ENCODE data around the gene WWOX.

WWOX gene

GRCh38 chr16:79003026-79003609 is 903.7 kb downstream of the WWOX start:
- Histone ChIP-seq H3K4me2 (ENCODE audit: insufficient read depth, low read length) (no peak overlapping the region), H3K27me3 (ENCODE audit: insufficient read depth, low read length, poor library complexity) (no peaks in the 10 kb centered on the region), H3K27ac (ENCODE audit: low read length) (no peak overlapping the region), H3K4me1 (ENCODE audit: insufficient read depth, low read length) (no peaks in the 10 kb centered on the region), H2AFZ (ENCODE audit: low read depth, low read length) (no peak overlapping the region), H3K9me3 (ENCODE audit: insufficient read depth, low read length, severe bottlenecking) (no peaks in the 10 kb centered on the region), H4K20me1 (ENCODE audit: insufficient read depth, low read length) (no peaks in the 10 kb centered on the region), H3K36me3 (ENCODE audit: insufficient read depth, low read length) (no peaks in the 10 kb centered on the region), H3K79me2 (ENCODE audit: insufficient read depth, low read length) (no peaks in the 10 kb centered on the region), H3K4me3 (ENCODE audit: low read depth in 1 of 2, low read length in 2 of 2) (no peak overlapping the region), H3K9ac (ENCODE audit: low read depth, low read length) (no peak overlapping the region)
- DNase-seq (no peak), ATAC-seq (ENCODE audit: insufficient read depth, low read depth) (no peak)
- no peak for TF ChIP-seq EZH2 (IDR thresholded peaks at IDR 0.05; ENCODE audit: borderline replicate concordance, low read depth, low read length, severe bottlenecking)
- TF ChIP-seq CTCF (IDR thresholded peaks at IDR 0.05; ENCODE audit: borderline replicate concordance, extremely low read depth, low read length, poor library complexity, severe bottlenecking): no peak

DNA sequence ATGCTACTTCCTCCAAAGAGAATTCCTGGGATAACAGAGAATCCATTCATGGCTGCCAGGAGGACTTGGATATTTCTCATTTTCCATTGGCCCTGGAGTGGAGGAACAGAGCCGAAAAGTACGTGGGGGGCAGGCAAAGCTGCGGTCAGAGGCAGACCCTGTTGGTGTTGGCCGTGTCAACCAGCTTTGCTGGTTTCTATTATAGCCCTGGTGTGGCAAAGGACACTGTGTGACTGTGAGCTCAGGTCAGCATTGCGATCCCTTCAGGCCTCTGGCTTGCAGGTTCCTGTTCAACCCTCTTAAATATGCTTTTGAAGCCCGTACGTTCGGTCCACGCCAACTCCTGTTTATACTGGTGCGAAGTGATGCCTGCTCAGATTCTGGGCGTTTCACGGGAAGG is 904.9 kb downstream of the WWOX start:
- H3K27ac ChIP-seq (ENCODE audit: low read length): no peak overlapping the region
- ATAC-seq (ENCODE audit: insufficient read depth, low read depth): no peak
- no peak for DNase-seq
- no peaks in the 10 kb centered on the region for H3K9me3 ChIP-seq (ENCODE audit: insufficient read depth, low read length, severe bottlenecking)
- H4K20me1 ChIP-seq (ENCODE audit: insufficient read depth, low read length): no peaks in the 10 kb centered on the region
- no peaks in the 10 kb centered on the region for H3K4me1 ChIP-seq (ENCODE audit: insufficient read depth, low read length)
- H3K36me3 ChIP-seq (ENCODE audit: insufficient read depth, low read length): no peaks in the 10 kb centered on the region
- no peaks in the 10 kb centered on the region for H3K79me2 ChIP-seq (ENCODE audit: insufficient read depth, low read length)
- no peak overlapping the region for H2AFZ ChIP-seq (ENCODE audit: low read depth, low read length)
- no peaks in the 10 kb centered on the region for H3K27me3 ChIP-seq (ENCODE audit: insufficient read depth, low read length, poor library complexity)
- no peak for TF ChIP-seq EZH2 (IDR thresholded peaks at IDR 0.05; ENCODE audit: borderline replicate concordance, low read depth, low read length, severe bottlenecking)
- no peak for TF ChIP-seq CTCF (IDR thresholded peaks at IDR 0.05; ENCODE audit: borderline replicate concordance, extremely low read depth, low read length, poor library complexity, severe bottlenecking)
- no peak overlapping the region for H3K4me2 ChIP-seq (ENCODE audit: insufficient read depth, low read length)
- H3K4me3 ChIP-seq (ENCODE audit: low read depth in 1 of 2, low read length in 2 of 2): no peak overlapping the region
- H3K9ac ChIP-seq (ENCODE audit: low read depth, low read length): no peak overlapping the region

- no peak for ATAC-seq (ENCODE audit: insufficient read depth, low read depth)
- H2AFZ ChIP-seq (ENCODE audit: low read depth, low read length): no peak overlapping the region
- no peak overlapping the region for H3K9ac ChIP-seq (ENCODE audit: low read depth, low read length)
- no peaks in the 10 kb centered on the region for H3K27me3 ChIP-seq (ENCODE audit: insufficient read depth, low read length, poor library complexity)
- H3K79me2 ChIP-seq (ENCODE audit: insufficient read depth, low read length): no peaks in the 10 kb centered on the region
- no peak for TF ChIP-seq CTCF (IDR thresholded peaks at IDR 0.05; ENCODE audit: borderline replicate concordance, extremely low read depth, low read length, poor library complexity, severe bottlenecking)
- TF ChIP-seq EZH2 (IDR thresholded peaks at IDR 0.05; ENCODE audit: borderline replicate concordance, low read depth, low read length, severe bottlenecking): no peak
- H3K9me3 ChIP-seq (ENCODE audit: insufficient read depth, low read length, severe bottlenecking): no peaks in the 10 kb centered on the region
- no peak overlapping the region for H3K4me3 ChIP-seq (ENCODE audit: low read depth in 1 of 2, low read length in 2 of 2)
- H4K20me1 ChIP-seq (ENCODE audit: insufficient read depth, low read length): no peaks in the 10 kb centered on the region
- H3K27ac ChIP-seq (ENCODE audit: low read length): no peak overlapping the region
- H3K36me3 ChIP-seq (ENCODE audit: insufficient read depth, low read length): no peaks in the 10 kb centered on the region
- no peak overlapping the region for H3K4me2 ChIP-seq (ENCODE audit: insufficient read depth, low read length)
- no peaks in the 10 kb centered on the region for H3K4me1 ChIP-seq (ENCODE audit: insufficient read depth, low read length)
- DNase-seq: no peak
Measured at GRCh38 chr16:79005096-79005495, 905.6 kb downstream of the WWOX start.

GRCh38 chr16:79006206-79006605 is 906.8 kb downstream of the WWOX start:
- Histone ChIP-seq H3K9me3 (ENCODE audit: insufficient read depth, low read length, severe bottlenecking) (no peaks in the 10 kb centered on the region), H3K4me3 (ENCODE audit: low read depth in 1 of 2, low read length in 2 of 2) (no peak overlapping the region), H3K4me2 (ENCODE audit: insufficient read depth, low read length) (no peak overlapping the region), H3K27me3 (ENCODE audit: insufficient read depth, low read length, poor library complexity) (no peaks in the 10 kb centered on the region), H3K79me2 (ENCODE audit: insufficient read depth, low read length) (no peaks in the 10 kb centered on the region), H3K36me3 (ENCODE audit: insufficient read depth, low read length) (no peaks in the 10 kb centered on the region), H3K27ac (ENCODE audit: low read length) (no peak overlapping the region), H3K9ac (ENCODE audit: low read depth, low read length) (no peak overlapping the region), H2AFZ (ENCODE audit: low read depth, low read length) (no peak overlapping the region), H3K4me1 (ENCODE audit: insufficient read depth, low read length) (no peaks in the 10 kb centered on the region), H4K20me1 (ENCODE audit: insufficient read depth, low read length) (no peaks in the 10 kb centered on the region)
- no peak for TF ChIP-seq CTCF (IDR thresholded peaks at IDR 0.05; ENCODE audit: borderline replicate concordance, extremely low read depth, low read length, poor library complexity, severe bottlenecking)
- DNase-seq: no peak
- no peak for ATAC-seq (ENCODE audit: insufficient read depth, low read depth)
